HG02623 (cell line): ENCODE measurements around the gene VAV2.

Experiments used
- ATAC-seq: cut with Tn5 transposase; IDR thresholded peaks from one replicate; pipeline ENCODE4 v1.9.1; 2021; ENCODE audit warnings: moderate library complexity; ENCODE audit not compliant: unreplicated experiment

The VAV2 gene

GRCh38 chr9:133737774-133738639 is 254.1 kb downstream of the VAV2 start, which contains the start of gene SARDH:
Gene SARDH, minus strand, starts transcription at chr9:133738352. Its CDS starts 4,179 bp downstream, at chr9:133734173.
- no peak for ATAC-seq

DNA sequence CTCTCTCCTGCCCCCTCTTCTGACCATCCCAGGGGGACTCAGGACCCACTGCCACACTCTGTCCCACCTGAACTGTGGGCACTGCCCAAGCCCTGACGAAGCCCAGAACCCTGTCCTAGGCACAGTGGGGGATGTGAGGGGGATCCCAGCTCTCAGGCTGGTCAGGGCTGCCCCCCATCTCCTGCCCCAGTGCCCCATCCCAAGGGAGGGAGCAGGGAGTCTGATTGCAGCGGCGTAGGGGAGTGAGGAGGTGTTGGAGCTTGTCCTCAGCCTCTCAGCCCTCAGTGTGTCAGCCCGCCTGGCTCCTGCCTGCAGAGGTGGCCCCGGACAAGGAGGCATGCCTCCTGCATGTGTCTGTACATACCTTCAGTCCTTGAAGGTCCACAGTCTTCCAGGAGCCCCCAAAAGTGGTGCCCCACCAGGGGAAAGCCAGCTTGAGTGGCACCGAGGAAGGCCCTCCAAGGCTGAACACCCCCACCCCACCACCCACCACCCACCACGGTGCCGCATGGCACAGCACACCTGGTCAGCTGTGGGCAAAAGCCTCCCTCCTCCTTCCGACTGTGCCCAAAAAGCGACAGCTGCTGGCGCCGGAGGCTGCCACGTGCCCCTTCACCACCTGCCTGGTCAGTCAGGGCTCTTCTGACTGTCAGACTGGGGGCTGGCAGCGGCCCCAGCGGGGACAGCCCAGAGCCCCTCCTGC is 254.9 kb downstream of the VAV2 start:
- ATAC-seq, result no peak

DNA sequence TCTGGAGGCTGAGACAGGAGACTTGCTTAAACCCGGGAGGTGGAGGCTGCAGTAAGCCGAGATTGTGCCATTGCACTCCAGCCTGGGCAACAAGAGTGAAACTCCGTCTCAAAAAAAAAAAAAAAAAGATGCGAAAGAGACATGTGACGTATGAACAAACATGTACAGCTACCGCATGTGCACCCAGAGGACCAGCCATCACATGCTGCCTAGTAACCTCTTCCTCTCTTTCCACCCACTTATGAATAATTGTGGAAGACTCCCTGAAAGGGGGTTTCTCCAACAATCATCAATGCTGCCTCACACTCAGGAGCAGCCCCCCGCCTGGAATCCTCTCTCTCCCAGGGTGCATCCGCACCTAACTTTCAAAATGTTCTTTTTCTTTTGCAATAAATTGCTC is 256.2 kb downstream of the VAV2 start:
- no peak for ATAC-seq

- no peak for ATAC-seq
Measured at GRCh38 chr9:133735415-133735775, 256.7 kb downstream of the VAV2 start.

- ATAC-seq, result no peak
Measured at GRCh38 chr9:133734590-133735414, 257.3 kb downstream of the VAV2 start.

GRCh38 chr9:133733796-133734533 is 258.2 kb downstream of the VAV2 start:
- no peak for ATAC-seq

DNA sequence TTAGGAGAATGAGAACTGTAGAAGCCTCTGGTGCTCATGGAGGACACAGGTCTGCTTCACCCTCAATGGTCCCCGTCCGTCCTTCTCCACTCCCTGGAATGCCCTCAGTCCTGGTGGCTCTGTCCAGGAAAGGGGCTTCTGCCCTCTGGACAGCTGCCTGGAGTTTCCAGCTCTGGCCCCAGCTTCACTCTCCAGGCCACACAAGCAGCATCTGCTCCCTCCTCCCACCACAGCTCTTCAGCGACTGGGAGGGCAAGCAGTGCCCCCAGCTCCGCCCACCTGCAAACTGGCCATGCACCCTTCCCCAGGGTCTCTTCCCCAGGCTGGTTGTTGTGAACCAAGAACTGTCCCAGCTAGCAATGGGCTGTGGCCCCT is 258.7 kb downstream of the VAV2 start:
- no peak for ATAC-seq

- ATAC-seq, result no peak
Measured at GRCh38 chr9:133732639-133733408, 259.3 kb downstream of the VAV2 start.

DNA sequence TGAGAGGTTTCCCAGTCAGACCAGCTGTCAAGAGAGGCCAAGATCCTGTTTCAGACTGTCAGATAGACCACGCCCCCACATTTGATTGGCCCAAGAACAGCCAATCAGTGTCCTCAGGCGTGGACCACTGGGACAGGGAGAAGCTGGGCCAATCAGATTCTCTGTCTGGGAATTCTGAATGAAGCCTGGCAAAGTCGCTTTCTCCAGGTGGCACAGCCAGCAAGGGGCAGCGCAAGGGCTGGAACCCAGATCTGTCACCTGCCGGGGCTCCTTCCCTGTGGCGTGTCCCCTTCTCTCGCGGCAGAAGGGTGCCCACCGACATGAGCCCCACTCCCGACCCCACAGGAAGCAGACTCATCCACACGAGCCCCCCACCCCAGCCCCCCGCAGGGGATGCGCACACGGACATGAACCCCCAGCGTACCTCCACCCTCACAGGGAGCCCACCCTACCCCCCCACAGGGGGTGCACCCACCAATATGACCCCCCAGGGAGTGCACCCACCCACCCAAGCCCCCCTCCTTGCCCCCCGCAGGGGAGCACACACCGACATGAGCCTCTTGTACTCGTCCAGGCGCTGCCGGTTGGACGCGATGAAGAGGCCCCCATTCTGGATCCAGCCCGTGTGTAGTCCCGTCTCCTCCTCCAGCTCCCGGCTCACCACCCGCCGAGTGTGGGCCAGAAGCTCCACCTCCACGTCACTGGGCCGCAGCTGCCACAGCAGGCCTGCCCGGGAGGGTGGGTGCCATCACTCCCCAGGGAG is 260.1 kb downstream of the VAV2 start:
- ATAC-seq, result no peak

- ATAC-seq, result no peak
Measured at GRCh38 chr9:133730994-133731715, 261.0 kb downstream of the VAV2 start.

GRCh38 chr9:133729617-133730281 is 262.4 kb downstream of the VAV2 start:
- no peak for ATAC-seq

DNA sequence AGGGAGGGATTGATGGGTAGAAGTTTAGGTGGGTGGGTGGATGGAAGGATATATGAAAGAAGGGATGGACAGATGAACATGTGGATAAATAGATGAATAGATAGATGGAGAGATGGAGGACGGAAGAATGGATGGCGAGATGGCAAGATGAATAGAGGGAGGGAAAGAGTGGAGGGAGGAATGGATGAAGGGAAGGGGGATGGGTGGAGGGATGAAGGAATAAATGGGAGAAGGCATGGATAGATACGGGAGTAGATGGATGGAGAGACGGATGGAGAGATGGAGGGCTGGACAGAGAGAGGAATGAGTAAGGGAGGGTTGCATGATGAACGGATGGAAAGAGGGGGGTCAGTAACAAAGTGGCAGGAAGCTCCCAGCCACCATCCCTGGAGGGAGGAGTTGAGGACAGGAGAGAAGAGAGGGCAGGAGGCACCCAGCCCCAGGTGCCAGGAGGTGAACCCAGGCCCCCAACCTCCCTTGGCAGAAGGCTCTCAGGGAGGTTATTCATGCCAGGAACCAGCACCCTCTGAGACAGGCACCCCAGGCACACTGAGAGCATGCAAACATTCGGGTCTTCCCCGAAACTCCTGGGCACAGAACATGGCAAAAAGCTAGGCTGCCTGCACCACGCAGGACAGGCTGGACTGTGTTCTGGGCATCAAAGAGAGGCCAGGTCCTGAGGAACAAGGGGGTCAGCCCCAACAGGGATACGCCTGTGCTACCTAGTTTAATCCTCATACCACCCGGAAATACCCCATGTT is 263.1 kb downstream of the VAV2 start:
- no peak for ATAC-seq

DNA sequence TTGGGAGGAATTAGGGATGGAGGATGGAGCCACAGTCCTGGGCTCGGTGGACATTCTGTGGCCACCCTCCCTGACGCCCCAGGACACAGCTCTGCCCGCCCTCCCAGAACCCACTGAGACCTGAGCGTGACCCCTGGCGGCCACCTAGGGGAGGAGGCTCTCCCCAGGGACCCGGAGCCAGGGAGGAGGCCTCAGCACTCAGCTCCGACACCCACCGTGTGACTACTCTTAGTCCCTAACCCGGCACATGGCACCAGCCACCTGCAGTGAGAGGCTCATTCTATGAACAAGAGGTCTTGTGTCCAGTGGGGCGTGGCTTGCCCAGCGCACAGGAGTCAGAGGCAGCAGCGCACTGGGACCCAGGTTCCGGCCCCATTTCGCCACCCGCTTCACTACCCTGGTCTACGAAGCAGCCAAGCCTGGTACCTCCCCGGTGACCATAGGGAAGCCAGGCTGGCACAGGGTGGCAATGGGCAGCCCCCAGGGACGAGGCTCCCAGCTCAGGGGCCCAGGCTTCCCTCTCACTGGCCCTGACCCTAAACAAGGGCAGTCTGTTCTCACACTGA is 264.2 kb downstream of the VAV2 start:
- no peak for ATAC-seq

DNA sequence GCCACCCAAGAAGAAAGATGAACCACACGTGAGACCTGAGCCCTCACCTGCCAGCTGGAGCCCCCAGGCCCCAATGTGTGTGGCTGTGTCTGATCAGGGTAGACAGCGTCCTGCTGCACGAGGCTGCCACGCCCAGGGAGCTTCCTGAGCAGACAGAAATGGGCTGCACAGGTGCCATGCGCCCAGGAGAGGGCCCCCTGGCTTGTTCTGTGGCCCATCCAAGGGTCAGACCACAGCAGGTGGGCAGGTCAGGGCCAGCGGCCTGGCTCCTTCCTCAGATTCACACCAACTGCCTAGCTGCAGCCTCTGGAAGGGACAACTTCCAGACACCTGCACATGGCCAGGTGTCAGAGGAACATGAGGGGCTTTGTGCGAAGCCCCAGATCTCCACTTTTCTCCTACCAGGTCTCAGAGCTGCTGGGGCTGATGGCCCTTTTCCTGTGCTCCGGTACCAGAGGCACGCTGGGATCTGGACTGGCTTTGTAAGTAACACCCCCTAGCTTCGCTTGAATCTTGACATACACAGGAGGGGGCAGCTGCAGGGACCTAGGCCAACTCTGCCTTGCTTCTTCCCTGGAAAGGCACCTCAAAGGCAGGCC is 264.7 kb downstream of the VAV2 start:
- ATAC-seq, result no peak

- no peak for ATAC-seq
Measured at GRCh38 chr9:133726401-133727276, 265.5 kb downstream of the VAV2 start.

GRCh38 chr9:133725886-133726285 is 266.2 kb downstream of the VAV2 start:
- no peak for ATAC-seq
